ENCODE data around the gene PDZD8. TPM values are rescaled to one million over a fixed set of nuclear protein-coding genes. Genes with fewer than 3 reads are reported as not detected.

PDZD8 gene
- polyA plus RNA-seq, 2 of the 4 experiments (the other 2 are of a cell fraction) = 27.4 to 76.7 TPM

DNA sequence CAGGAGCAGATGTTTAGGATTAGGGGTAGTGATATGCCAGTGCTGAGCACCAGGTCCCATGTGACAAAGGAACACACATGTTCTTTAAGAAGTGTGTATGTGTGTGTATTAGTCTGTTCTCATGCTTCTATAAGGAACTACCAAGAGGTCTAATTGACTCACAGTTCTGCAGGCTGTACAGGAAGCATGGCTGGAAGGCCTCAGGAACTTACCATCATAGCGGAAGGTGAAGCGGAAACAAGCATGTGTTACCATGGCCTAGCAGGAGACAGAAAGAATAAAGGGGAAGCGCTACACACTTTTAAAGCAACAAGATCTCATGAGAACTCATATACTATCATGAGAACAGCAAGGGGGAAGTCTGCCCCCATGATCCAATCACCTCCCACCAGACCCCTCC lies 22.8 kb upstream of the PDZD8 start:
- Histone ChIP-seq H3K4me2 (no peak overlapping the region), H3K4me3 (no peak overlapping the region), H3K9me3 (no peaks in the 10 kb centered on the region), H3K4me1 (no peaks in the 10 kb centered on the region), H3K27ac (no peak overlapping the region)
- CTCF ChIA-PET = no interaction called here
- ATAC-seq (no peak), FAIRE-seq (no peak), DNase-seq (ENCODE audit: low read depth in 1 of 2, low spot score in 1 of 2) (no peak)
- POLR2A ChIA-PET = no interaction called here
- TF ChIP-seq RNF2 (IDR thresholded peaks at IDR 0.05; ENCODE audit: borderline replicate concordance, low read depth) (no peak), KDM5A (IDR thresholded peaks at IDR 0.05) (no peak), ZFP36 (IDR thresholded peaks at IDR 0.05; ENCODE audit: borderline replicate concordance, partially characterized antibody) (no peak), NR3C1 (IDR thresholded peaks at IDR 0.05) (no peak), CEBPB (IDR thresholded peaks at IDR 0.05) (no peak), ZSCAN20 (CRISPR knock-in tag; IDR thresholded peaks at IDR 0.05) (no peak), ZNF302 (CRISPR knock-in tag; IDR thresholded peaks at IDR 0.05) (no peak), NPAS2 (CRISPR knock-in tag; IDR thresholded peaks at IDR 0.05; ENCODE audit: borderline replicate concordance) (no peak), JUNB (IDR thresholded peaks at IDR 0.05) (no peak), FOXS1 (CRISPR knock-in tag; IDR thresholded peaks at IDR 0.05) (no peak), SREBF2 (IDR thresholded peaks at IDR 0.05) (no peak), ZC3H11A (IDR thresholded peaks at IDR 0.05) (no peak), TFCP2L1 (CRISPR knock-in tag; IDR thresholded peaks at IDR 0.05) (no peak), MAFK (IDR thresholded peaks at IDR 0.05; ENCODE audit: partially characterized antibody) (no peak), CBX2 (IDR thresholded peaks at IDR 0.05; ENCODE audit: borderline replicate concordance, low read depth) (no peak), POLR2A (IDR thresholded peaks at IDR 0.05; ENCODE audit: low read length) (no peak)
- TF ChIP-seq, protein P1, sequence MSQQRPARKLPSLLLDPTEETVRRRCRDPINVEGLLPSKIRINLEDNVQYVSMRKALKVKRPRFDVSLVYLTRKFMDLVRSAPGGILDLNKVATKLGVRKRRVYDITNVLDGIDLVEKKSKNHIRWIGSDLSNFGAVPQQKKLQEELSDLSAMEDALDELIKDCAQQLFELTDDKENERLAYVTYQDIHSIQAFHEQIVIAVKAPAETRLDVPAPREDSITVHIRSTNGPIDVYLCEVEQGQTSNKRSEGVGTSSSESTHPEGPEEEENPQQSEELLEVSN (IDR thresholded peaks at IDR 0.05; ENCODE audit: borderline replicate concordance, low read depth) = no peak
- TF ChIP-seq, protein P2, sequence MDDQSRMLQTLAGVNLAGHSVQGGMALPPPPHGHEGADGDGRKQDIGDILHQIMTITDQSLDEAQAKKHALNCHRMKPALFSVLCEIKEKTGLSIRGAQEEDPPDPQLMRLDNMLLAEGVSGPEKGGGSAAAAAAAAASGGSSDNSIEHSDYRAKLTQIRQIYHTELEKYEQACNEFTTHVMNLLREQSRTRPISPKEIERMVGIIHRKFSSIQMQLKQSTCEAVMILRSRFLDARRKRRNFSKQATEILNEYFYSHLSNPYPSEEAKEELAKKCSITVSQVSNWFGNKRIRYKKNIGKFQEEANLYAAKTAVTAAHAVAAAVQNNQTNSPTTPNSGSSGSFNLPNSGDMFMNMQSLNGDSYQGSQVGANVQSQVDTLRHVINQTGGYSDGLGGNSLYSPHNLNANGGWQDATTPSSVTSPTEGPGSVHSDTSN (IDR thresholded peaks at IDR 0.05) = no peak
- TF ChIP-seq, protein P3, sequence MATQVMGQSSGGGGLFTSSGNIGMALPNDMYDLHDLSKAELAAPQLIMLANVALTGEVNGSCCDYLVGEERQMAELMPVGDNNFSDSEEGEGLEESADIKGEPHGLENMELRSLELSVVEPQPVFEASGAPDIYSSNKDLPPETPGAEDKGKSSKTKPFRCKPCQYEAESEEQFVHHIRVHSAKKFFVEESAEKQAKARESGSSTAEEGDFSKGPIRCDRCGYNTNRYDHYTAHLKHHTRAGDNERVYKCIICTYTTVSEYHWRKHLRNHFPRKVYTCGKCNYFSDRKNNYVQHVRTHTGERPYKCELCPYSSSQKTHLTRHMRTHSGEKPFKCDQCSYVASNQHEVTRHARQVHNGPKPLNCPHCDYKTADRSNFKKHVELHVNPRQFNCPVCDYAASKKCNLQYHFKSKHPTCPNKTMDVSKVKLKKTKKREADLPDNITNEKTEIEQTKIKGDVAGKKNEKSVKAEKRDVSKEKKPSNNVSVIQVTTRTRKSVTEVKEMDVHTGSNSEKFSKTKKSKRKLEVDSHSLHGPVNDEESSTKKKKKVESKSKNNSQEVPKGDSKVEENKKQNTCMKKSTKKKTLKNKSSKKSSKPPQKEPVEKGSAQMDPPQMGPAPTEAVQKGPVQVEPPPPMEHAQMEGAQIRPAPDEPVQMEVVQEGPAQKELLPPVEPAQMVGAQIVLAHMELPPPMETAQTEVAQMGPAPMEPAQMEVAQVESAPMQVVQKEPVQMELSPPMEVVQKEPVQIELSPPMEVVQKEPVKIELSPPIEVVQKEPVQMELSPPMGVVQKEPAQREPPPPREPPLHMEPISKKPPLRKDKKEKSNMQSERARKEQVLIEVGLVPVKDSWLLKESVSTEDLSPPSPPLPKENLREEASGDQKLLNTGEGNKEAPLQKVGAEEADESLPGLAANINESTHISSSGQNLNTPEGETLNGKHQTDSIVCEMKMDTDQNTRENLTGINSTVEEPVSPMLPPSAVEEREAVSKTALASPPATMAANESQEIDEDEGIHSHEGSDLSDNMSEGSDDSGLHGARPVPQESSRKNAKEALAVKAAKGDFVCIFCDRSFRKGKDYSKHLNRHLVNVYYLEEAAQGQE (IDR thresholded peaks at IDR 0.05) = no peak
- TF ChIP-seq, protein P4, sequence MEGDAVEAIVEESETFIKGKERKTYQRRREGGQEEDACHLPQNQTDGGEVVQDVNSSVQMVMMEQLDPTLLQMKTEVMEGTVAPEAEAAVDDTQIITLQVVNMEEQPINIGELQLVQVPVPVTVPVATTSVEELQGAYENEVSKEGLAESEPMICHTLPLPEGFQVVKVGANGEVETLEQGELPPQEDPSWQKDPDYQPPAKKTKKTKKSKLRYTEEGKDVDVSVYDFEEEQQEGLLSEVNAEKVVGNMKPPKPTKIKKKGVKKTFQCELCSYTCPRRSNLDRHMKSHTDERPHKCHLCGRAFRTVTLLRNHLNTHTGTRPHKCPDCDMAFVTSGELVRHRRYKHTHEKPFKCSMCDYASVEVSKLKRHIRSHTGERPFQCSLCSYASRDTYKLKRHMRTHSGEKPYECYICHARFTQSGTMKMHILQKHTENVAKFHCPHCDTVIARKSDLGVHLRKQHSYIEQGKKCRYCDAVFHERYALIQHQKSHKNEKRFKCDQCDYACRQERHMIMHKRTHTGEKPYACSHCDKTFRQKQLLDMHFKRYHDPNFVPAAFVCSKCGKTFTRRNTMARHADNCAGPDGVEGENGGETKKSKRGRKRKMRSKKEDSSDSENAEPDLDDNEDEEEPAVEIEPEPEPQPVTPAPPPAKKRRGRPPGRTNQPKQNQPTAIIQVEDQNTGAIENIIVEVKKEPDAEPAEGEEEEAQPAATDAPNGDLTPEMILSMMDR (IDR thresholded peaks at IDR 0.05) = no peak
- WGBS (ENCODE audit: missing lambda C conversion rate) = 97% methylated on average over 3 of the region's 3 CpGs

DNA sequence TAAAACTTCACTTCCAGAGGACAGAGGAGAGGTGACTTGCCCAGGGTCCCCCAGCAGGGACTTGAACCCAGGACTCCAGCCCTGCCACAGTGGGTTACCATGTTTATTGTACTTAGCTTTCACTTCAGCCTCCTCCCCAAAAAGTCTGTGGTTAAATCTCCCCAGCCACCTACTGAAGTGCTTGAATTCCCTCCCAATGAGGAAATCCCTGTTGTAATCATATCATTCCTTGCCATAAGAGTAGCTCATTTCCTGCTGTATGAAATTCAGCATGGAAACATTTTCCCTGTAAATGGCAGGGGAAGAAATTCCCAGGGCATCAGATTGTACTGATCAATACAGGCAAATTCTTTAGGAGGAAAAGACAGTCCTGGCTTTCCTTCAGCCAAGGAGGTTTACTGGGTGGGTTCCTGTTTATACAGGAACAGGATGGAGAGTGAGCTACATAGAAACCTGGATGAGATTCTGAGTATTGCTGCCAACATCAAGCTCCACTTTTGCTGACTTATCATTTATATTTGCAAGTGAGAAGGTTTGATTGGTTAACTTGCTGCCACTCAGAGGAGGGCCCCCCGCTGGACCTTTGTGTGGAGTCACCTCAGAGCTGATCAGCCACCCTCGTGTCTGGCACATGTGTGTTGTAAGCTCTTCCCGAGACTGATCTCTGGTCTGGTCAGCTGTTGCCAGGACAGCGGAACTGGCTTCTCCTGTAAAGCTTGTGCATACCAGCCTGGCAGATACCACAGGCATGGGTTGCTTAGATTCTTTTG lies 16.4 kb upstream of the PDZD8 start:
- H3K27ac ChIP-seq = no peak overlapping the region
- ATAC-seq = no peak
- H3K4me1 ChIP-seq = no peaks in the 10 kb centered on the region
- no peak for FAIRE-seq
- peak; percentile 85 for TF ChIP-seq MAFK (IDR thresholded peaks at IDR 0.05; ENCODE audit: partially characterized antibody)
- no peak for TF ChIP-seq RCOR1 (IDR thresholded peaks at IDR 0.05; ENCODE audit: low read depth, low read length)
- TF ChIP-seq, protein P4 (IDR thresholded peaks at IDR 0.05) = no peak
- WGBS (ENCODE audit: missing lambda C conversion rate) = 61% methylated on average over 4 of the region's 4 CpGs
- H3K4me2 ChIP-seq = no peak overlapping the region
- ChIA-PET CTCF (interaction anchor here (0.7 kb wide), 1 partner anchor 811 kb away, joined by 3 read pairs; no protein-coding TSS in a partner anchor), POLR2A (no interaction called here)
- H3K4me3 ChIP-seq = no peak overlapping the region
- H3K9me3 ChIP-seq = no peaks in the 10 kb centered on the region; the same call in 2 of the 3 replicates
- no peak for DNase-seq (ENCODE audit: low read depth in 1 of 2, low spot score in 1 of 2)

All from A549 (cell line).